ENCODE data around the gene GRAMD1A. TPM values are rescaled to one million over a fixed set of nuclear protein-coding genes. Genes with fewer than 3 reads are reported as not detected.

GRAMD1A gene
- total RNA-seq, 1 experiment from 2014 or later, result 75.4 TPM

GRCh38 chr19:35024095-35024494, 24.0 kb downstream of the GRAMD1A start:
- no TSS peak for BruUV-seq (replicated peaks)
- DNase-seq (ENCODE audit: low read depth, low spot score) (no peak), ATAC-seq (no peak)
- Histone ChIP-seq H3K4me1 (ENCODE audit: control insufficient read depth in 1 of 2, insufficient read depth in 2 of 2, low read length in 2 of 2) (peaks cover 3 to 10% of the 10 kb centered on the region in 2 experiments; a peak in 3 of 4 replicates), H3K36me3 (ENCODE audit: control insufficient read depth in 1 of 2, insufficient read depth in 2 of 2, low read length in 2 of 2) (peaks cover 22 to 24% of the 10 kb centered on the region in 2 experiments; a peak in 3 of 4 replicates), H3K79me2 (ENCODE audit: insufficient read depth, low read length) (no peaks in the 10 kb centered on the region), H3K4me3 (replicated peaks in 1 of 2; ENCODE audit: low read depth in 1 of 2, low read length in 2 of 2) (no peak overlapping the region), H3K27me3 (ENCODE audit: insufficient read depth, low read length) (no peaks in the 10 kb centered on the region), H3K9ac (ENCODE audit: low read length) (no peak overlapping the region), H3K4me2 (ENCODE audit: low read length) (no peak overlapping the region), H3K27ac (ENCODE audit: low read depth, low read length) (no peak overlapping the region), H3K9me2 (ENCODE audit: insufficient read depth) (no peaks in the 10 kb centered on the region), H3K9me3 (ENCODE audit: control insufficient read depth in 1 of 2, insufficient read depth in 1 of 2, low read depth in 1 of 2, low read length in 2 of 2) (no peaks in the 10 kb centered on the region), H2AFZ (ENCODE audit: low read depth, low read length, poor library complexity, severe bottlenecking) (no peak overlapping the region), H4K20me1 (ENCODE audit: insufficient read depth) (no peaks in the 10 kb centered on the region)
- RAD21 ChIA-PET (ENCODE audit: low non-redundant PET in 1 of 2, low total read pairs in 2 of 2, uncharacterized antibody in 2 of 2, unreplicated experiment in 2 of 2), result no interaction called here
- POLR2A ChIA-PET, result no interaction called here
- TF ChIP-seq TCF7L2 (IDR thresholded peaks at IDR 0.05; ENCODE audit: borderline replicate concordance, extremely low read depth, insufficient read depth, insufficient read length), result no peak
- no peak for TF ChIP-seq EGR1 (IDR thresholded peaks at IDR 0.05; ENCODE audit: low read depth)
- no peak for TF ChIP-seq MAX (IDR thresholded peaks at IDR 0.05)
- CTCF ChIA-PET, result interaction anchor here (0.7 kb wide), 1 partner anchor 18 kb away, joined by 3 read pairs; no protein-coding TSS in a partner anchor
- intact Hi-C loops (cut with micrococcal nuclease), result no loop called here

GRCh38 chr19:35025969-35026368, 25.8 kb downstream of the GRAMD1A start:
- POLR2A ChIA-PET, result no interaction called here
- BruUV-seq (replicated peaks), result no TSS peak

More at GRCh38 chr19:35025969-35026368, 25.8 kb downstream of the GRAMD1A start:
- no peaks in the 10 kb centered on the region for H3K9me3 ChIP-seq (ENCODE audit: control insufficient read depth in 1 of 2, insufficient read depth in 1 of 2, low read depth in 1 of 2, low read length in 2 of 2)
- peaks cover 14 to 15% of the 10 kb centered on the region in 2 experiments; a peak in 3 of 4 replicates for H3K36me3 ChIP-seq (ENCODE audit: control insufficient read depth in 1 of 2, insufficient read depth in 2 of 2, low read length in 2 of 2)
- intact Hi-C loops (cut with micrococcal nuclease), result no loop called here
- H3K27me3 ChIP-seq (ENCODE audit: insufficient read depth, low read length), result no peaks in the 10 kb centered on the region
- DNase-seq (ENCODE audit: low read depth, low spot score) (no peak), ATAC-seq (no peak)
- no peak overlapping the region for H3K27ac ChIP-seq (ENCODE audit: low read depth, low read length)
- H3K4me1 ChIP-seq (ENCODE audit: control insufficient read depth in 1 of 2, insufficient read depth in 2 of 2, low read length in 2 of 2), result peaks cover 7 to 19% of the 10 kb centered on the region in 2 experiments; a peak in 3 of 4 replicates
- H3K4me3 ChIP-seq (replicated peaks in 1 of 2; ENCODE audit: low read depth in 1 of 2, low read length in 2 of 2), result no peak overlapping the region
- ChIA-PET RAD21 (ENCODE audit: low non-redundant PET in 1 of 2, low total read pairs in 2 of 2, uncharacterized antibody in 2 of 2, unreplicated experiment in 2 of 2) (no interaction called here), CTCF (no interaction called here)
- no peak overlapping the region for H3K4me2 ChIP-seq (ENCODE audit: low read length)
- H3K79me2 ChIP-seq (ENCODE audit: insufficient read depth, low read length), result no peaks in the 10 kb centered on the region
- no peaks in the 10 kb centered on the region for H3K9me2 ChIP-seq (ENCODE audit: insufficient read depth)
- TF ChIP-seq ELF1 (IDR thresholded peaks at IDR 0.05; ENCODE audit: borderline replicate concordance, low read depth), result no peak
- H3K9ac ChIP-seq (ENCODE audit: low read length), result no peak overlapping the region
- H4K20me1 ChIP-seq (ENCODE audit: insufficient read depth), result no peaks in the 10 kb centered on the region
- H2AFZ ChIP-seq (ENCODE audit: low read depth, low read length, poor library complexity, severe bottlenecking), result no peak overlapping the region
